AG08395 (cell line): ENCODE results near the gene CKB.

Source experiments
- DNase-seq: peaks from one replicate; pipeline ENCODE4 v3.0.0; 2012; ENCODE audit warnings: mixed read lengths, low spot score

CKB gene

GRCh38 chr14:103537175-103537990 lies 14.8 kb upstream of the CKB start:
- DNase-seq = no peak

GRCh38 chr14:103536693-103537092 lies 14.1 kb upstream of the CKB start:
- no peak for DNase-seq

GRCh38 chr14:103535891-103536565 lies 13.4 kb upstream of the CKB start:
- DNase-seq = no peak

DNA sequence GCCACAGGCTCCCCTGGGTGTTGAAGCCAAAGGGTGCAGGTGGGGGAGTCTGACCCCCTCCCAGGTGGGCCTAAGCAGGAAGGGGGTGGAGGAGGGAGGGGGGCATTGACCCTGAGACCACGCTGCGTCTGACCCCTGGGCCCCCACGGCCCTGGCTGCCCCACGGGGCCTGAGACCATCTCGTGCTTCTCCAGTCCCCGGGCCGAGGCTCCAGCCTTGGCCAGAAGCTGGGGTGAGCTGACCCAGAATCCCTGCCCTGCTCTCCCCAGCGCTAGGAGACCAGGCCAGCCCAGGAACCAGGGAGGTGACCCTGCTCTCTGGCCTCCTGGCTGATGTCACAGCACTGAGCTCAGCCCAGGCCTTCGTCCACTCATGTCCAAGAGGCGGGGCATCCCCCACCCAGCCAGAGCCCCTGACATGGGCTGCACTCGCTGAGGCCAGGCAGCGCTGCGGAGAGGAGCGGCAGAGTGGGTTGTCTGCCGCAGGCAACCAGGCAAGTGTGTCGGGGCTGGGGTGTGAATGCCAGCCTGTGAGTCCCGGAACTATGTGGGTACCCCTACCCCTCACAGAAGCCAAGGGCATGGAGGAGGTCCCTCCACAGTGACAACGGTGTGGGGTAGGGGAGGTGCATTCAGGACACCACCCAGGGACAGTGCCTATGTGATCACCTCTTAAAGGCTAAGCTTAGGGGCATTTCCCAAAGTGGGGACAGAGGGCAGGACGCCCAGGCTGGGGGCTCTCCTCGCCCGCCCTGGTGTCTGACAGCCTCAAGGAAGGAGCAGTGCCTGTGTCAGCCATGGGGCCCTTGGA lies 12.7 kb upstream of the CKB start:
- DNase-seq = no peak

GRCh38 chr14:103534576-103535061 lies 12.0 kb upstream of the CKB start:
- no peak for DNase-seq

DNA sequence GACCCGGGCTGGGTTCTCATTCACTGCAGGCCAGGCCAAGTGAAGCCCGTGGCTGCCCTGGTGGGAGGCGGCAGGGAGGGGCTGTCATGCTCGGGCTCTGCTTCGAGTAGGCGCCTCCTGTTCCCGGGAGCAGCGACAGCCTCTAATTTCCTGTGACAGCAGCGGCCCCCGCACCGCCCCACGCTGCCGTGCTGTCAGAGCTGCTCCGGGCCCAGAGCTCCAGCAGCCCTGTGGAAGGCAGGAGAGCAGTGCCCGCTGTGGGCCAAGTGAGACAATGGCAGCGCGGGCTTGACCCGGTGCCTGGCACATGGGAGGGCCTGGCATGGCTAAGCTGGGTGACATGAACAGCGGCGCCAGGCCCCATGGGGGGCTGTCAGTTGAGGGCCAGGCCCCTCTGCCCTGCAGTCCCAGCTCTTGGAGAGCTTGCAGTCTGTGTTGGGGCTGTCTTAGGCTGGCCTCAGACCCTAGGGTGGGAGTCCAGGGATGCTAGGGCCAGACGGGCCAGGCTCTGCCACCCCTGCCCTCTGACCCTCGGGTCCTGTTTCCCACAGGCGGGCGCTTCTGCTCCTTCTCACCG lies 11.5 kb upstream of the CKB start:
- DNase-seq = no peak

DNA sequence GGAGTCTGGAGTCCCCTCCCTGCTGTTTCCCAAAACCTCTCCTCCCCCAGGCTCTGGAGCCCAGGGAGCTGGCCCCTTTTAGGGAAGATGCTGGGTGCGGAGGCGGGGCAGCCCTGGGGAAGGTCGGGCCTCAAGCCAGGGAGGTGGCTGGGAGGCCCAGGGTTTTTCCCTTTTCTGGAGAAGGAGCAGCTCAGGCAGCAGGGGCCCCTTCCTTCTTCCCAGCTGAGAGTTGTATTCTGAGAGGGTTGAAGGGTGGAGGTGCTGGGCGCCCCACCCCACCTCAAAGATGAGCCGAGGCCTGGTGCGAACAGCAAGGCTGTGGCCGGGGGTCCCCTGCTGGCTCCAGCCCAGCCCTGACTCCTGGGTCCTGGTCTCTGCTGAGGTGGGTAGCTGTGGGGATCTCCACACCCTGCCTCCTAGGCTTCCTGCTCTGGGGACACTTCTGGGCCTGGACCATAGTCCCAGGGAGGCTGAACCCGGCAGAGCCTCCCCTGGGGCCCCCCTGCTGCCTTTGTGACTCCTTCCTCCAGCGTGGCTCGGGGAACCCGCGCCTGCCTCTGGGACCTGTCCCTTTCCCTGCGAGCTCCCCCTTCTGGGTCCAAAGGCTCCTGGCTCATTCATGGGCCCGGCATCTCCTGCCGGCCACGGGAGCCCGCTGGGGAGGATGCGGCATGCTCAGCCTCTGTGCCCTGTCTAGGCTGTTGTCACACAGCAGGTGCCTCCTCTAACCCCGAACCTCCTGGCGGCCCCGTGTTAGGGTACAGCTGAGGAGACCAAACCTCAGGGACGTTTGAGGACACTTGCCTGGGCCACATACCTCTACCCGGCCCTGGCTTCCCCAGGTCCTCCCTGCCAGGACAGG lies 10.7 kb upstream of the CKB start:
- DNase-seq = no peak

DNA sequence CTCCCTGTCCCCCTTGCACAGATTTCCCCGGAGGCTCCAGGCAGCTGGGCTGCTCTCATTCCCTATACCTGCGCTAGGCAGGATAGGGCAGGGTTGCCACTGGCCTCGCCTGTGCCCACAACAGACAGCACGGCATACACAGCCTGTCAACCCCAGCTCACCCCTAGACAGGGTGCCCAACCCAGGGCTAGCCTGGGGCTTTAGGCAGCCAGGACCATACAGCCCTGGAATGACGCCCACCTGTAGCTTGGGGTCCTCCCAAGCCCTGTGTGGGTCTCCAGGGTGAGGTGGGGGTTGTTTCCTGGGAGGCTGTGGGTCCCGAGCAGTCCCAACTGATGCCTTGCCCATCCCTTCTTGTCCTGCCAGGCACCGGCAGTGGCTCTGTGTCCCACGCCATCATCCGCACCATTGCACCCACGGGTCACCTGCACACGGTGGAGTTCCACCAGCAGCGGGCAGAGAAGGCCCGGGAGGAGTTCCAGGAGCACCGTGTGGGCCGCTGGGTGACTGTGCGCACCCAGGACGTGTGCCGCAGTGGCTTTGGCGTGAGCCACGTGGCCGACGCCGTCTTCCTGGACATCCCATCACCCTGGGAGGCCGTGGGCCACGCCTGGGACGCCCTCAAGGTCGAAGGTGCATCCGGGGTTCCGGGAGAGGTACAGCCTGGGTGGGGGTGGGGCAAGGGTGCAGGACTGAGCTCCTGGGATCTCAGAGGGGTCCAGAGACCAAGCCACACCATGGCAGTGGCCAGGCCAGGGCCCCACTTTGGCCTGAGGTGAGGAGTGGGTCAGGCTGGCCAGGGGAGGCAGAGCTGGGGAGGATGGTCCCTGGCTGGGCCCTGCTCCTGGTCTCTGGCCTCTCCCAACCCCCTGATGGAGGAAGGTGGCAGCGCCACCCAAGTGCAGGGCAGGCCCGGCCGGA lies 9.8 kb upstream of the CKB start:
- no peak for DNase-seq

GRCh38 chr14:103531421-103532215 lies 9.0 kb upstream of the CKB start:
- DNase-seq = no peak

DNA sequence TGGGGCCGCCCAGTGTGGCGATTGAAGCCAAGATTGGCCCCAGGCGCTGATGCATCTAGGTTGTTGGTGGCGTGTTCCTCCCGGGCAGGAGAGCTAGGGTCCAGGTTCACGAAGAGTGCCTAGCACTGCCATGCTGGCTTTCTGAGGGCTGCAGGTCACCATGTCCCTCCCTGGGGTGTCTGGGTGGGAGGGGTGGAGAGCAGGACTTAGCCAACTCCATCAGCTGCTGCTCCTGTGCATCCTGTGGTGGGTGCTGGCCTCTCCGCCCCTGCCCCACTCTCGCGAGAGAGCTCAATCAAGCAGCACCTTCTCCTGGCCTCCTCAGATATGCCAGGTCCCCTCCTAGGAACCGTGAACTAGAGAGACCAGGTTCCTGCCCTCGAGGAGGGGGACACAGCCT lies 8.2 kb upstream of the CKB start:
- no peak for DNase-seq

- no peak for DNase-seq
Observed at GRCh38 chr14:103530390-103530789, 7.8 kb upstream of the CKB start.

- DNase-seq = no peak
Observed at GRCh38 chr14:103529383-103530365, 7.0 kb upstream of the CKB start.

DNA sequence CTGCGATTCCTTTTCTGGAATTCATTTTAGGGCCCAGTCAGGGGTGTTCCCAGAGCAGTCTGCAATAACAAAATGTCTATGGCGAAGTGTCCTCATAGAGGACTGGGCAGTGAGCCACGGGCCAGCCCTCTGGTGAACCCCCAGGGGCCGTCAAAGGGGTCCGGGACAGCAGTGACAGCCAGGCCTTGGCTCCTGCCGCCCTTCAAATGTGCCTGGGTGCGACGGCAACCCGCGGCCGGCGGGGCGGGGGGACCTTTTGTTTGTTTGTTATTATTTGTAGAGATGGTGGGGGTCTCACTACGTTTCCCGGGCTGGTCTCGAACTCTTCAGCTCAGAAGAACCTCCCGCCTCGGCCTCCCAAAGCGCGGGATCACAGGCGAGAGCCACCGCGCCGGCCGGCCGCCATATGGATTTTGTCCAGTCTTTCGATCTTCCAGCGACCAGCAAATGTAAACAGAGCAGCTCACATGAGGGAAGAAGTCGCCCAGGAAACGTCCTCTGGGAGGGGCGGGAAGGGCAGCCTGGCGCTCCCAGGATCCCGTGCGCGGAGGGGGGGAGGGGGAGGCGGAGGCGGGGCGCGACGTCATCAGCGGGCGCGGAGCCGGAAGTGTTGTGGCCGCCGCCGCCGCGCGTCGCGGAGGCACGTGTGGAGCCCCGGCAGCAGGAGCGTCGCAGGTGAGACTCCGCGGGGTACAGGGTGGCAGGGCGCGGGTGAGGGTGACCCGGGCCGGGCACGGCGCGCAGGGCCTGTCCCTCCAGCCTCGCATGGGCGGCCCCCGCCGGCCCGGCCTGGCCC lies 6.2 kb upstream of the CKB start, which contains the start of gene TRMT61A:
Gene TRMT61A (plus strand): TSS at position 610 of the 796 bp plus-strand sequence. CDS start 783 bp downstream, outside the sequence.
- peak; percentile 98 for DNase-seq

- no peak for DNase-seq
Observed at GRCh38 chr14:103528146-103528586, 5.5 kb upstream of the CKB start.

GRCh38 chr14:103527408-103528145 lies 4.9 kb upstream of the CKB start:
- peak; percentile 62 for DNase-seq

GRCh38 chr14:103526914-103527248 lies 4.3 kb upstream of the CKB start:
- no peak for DNase-seq
